GM23248 (cell line): ENCODE data around the gene FAM193A. TPM values are rescaled to one million over a fixed set of nuclear protein-coding genes. Genes with fewer than 3 reads are reported as not detected.

Source experiments
- DNase-seq: peaks from one replicate; pipeline ENCODE4 v3.0.0-alpha.2; 2015
- H2AFZ ChIP-seq: fragments of 200-600 bp; sonication (generic); 2 replicates; pipeline ENCODE4 v1.6.1; 2016; ENCODE audit warnings: antibody characterized with exemption
- H3F3A ChIP-seq: fragments of 200-600 bp; sonication (generic); 2 replicates; pipeline ENCODE4 v1.6.1; 2016; ENCODE audit warnings: mild to moderate bottlenecking, antibody characterized with exemption, mixed run types; ENCODE audit not compliant: insufficient read depth
- H3K27ac ChIP-seq: fragments of 200-600 bp; sonication (generic); 2 replicates; pipeline ENCODE4 v1.5.1; 2016; ENCODE audit warnings: mild to moderate bottlenecking
- H3K27me3 ChIP-seq: fragments of 200-600 bp; sonication (generic); replicated peaks from 2 replicates; pipeline ENCODE4 v1.6.1; 2016; ENCODE audit warnings: mild to moderate bottlenecking; ENCODE audit not compliant: insufficient read depth
- H3K36me3 ChIP-seq: fragments of 200-600 bp; sonication (generic); 2 replicates; pipeline ENCODE4 v1.6.1; 2016; ENCODE audit warnings: low read depth, mild to moderate bottlenecking
- H3K4me1 ChIP-seq: fragments of 200-600 bp; sonication (generic); 2 replicates; pipeline ENCODE4 v1.6.1; 2016; ENCODE audit warnings: mild to moderate bottlenecking; ENCODE audit not compliant: insufficient read depth
- H3K4me2 ChIP-seq: fragments of 200-600 bp; sonication (generic); one replicate; pipeline ENCODE4 v1.6.1; 2016; ENCODE audit warnings: mild to moderate bottlenecking; ENCODE audit not compliant: unreplicated experiment
- H3K4me3 ChIP-seq: fragments of 200-600 bp; sonication (generic); 2 replicates; pipeline ENCODE4 v1.5.1; 2016; ENCODE audit warnings: mild to moderate bottlenecking
- H3K79me2 ChIP-seq: fragments of 200-600 bp; sonication (generic); 2 replicates; pipeline ENCODE4 v1.6.1; 2016; ENCODE audit warnings: mild to moderate bottlenecking; ENCODE audit not compliant: insufficient read depth
- H3K9ac ChIP-seq: fragments of 200-600 bp; sonication (generic); 2 replicates; pipeline ENCODE4 v1.6.1; 2016; ENCODE audit warnings: mild to moderate bottlenecking
- H3K9me2 ChIP-seq: fragments of 200-600 bp; sonication (generic); 2 replicates; pipeline ENCODE4 v1.6.1; 2016; ENCODE audit warnings: mixed run types, mild to moderate bottlenecking, moderate library complexity; ENCODE audit not compliant: insufficient read depth
- H3K9me3 ChIP-seq: fragments of 200-600 bp; sonication (generic); one replicate; pipeline ENCODE4 v1.6.1; 2017; ENCODE audit warnings: low read depth
- H4K20me1 ChIP-seq: fragments of 200-600 bp; sonication (generic); 2 replicates; pipeline ENCODE4 v1.6.0; 2016; ENCODE audit not compliant: insufficient read depth
- EZH2 ChIP-seq: fragments of 200-600 bp; sonication (generic); IDR thresholded peaks from 2 replicates; pipeline ENCODE4 v1.6.1; 2018; ENCODE audit warnings: antibody characterized with exemption, mild to moderate bottlenecking; ENCODE audit not compliant: insufficient read depth, poor library complexity, severe bottlenecking
- EZH2phosphoT487 ChIP-seq: fragments of 200-600 bp; sonication (generic); IDR thresholded peaks from 2 replicates; pipeline ENCODE4 v1.6.1; 2018; ENCODE audit warnings: antibody characterized with exemption, moderate library complexity, mild to moderate bottlenecking, low read depth; ENCODE audit not compliant: insufficient read depth
- WGBS, 2 experiments: methylation state at CpG; one replicate each; pipeline ENCODE4 v1.1.6; 2015 to 2017; ENCODE audit warnings: low lambda C conversion rate in 2 of 2, low coverage in 1 of 2; ENCODE audit errors: missing lambda C conversion rate in 2 of 2; 5-methylcytosine and 5-hydroxymethylcytosine counted together
- in situ Hi-C: fragments of 300-500 bp; cut with MboI; formaldehyde crosslinking; loops from 2 replicates; pipeline ENCODE4 v1.15.0; 2020
- polyA plus RNA-seq: library from polyadenylated mRNA; unstranded; fragments of >200 nt; fragmentation: Nextera tagmentation; extraction: Ambion mirVana; gene quantifications from 2 replicates; pipeline ENCODE4 v1.2.1, GENCODE V29; 2016
- total RNA-seq: library from RNA; depleted of rRNA; stranded (reverse); fragments of >200 nt; shearing (Covaris generic); gene quantifications from 2 replicates; pipeline ENCODE4 v1.2.3, GENCODE V29; 2014

Gene FAM193A
- total and polyA plus RNA-seq, 2 experiments from 2014 or later: 5.0 to 19.0 TPM

- H4K20me1 ChIP-seq: no peaks in the 10 kb centered on the region
- peaks cover 26% of the 10 kb centered on the region for H3K36me3 ChIP-seq
- peaks cover 64% of the 10 kb centered on the region for H3K79me2 ChIP-seq
- no peak overlapping the region for H3K9ac ChIP-seq
- H3K9me2 ChIP-seq: no peaks in the 10 kb centered on the region
- H3F3A ChIP-seq: no peaks in the 10 kb centered on the region
- H3K4me3 ChIP-seq: no peak overlapping the region
- H3K27me3 ChIP-seq: no peaks in the 10 kb centered on the region
- no peak overlapping the region for H2AFZ ChIP-seq
- no peaks in the 10 kb centered on the region for H3K9me3 ChIP-seq
- no peak overlapping the region for H3K27ac ChIP-seq
- H3K4me2 ChIP-seq: no peak overlapping the region
- DNase-seq: no peak
- WGBS, 2 experiments: 97 to 98% methylated on average over 7 of the region's 7 CpGs
- in situ Hi-C loops: no loop called here
- no peaks in the 10 kb centered on the region for H3K4me1 ChIP-seq
- TF ChIP-seq EZH2 (no peak), EZH2phosphoT487 (no peak)
Measured at GRCh38 chr4:2638730-2639129, 102.3 kb downstream of the FAM193A start.

GRCh38 chr4:2642968-2643367 lies 106.5 kb downstream of the FAM193A start:
- Histone ChIP-seq H3K79me2 (peaks cover 33% of the 10 kb centered on the region), H3K9me2 (no peaks in the 10 kb centered on the region), H2AFZ (no peak overlapping the region), H4K20me1 (no peaks in the 10 kb centered on the region), H3K4me3 (no peak overlapping the region), H3K4me1 (no peaks in the 10 kb centered on the region), H3K36me3 (peaks cover 26% of the 10 kb centered on the region), H3K9ac (no peak overlapping the region), H3K27ac (no peak overlapping the region), H3K4me2 (no peak overlapping the region), H3K9me3 (no peaks in the 10 kb centered on the region), H3K27me3 (no peaks in the 10 kb centered on the region), H3F3A (no peaks in the 10 kb centered on the region)
- WGBS, 2 experiments: 89 to 96% methylated on average over 7 of the region's 7 CpGs
- in situ Hi-C loops: no loop called here
- DNase-seq: no peak
- TF ChIP-seq EZH2phosphoT487 (no peak), EZH2 (no peak)

DNA sequence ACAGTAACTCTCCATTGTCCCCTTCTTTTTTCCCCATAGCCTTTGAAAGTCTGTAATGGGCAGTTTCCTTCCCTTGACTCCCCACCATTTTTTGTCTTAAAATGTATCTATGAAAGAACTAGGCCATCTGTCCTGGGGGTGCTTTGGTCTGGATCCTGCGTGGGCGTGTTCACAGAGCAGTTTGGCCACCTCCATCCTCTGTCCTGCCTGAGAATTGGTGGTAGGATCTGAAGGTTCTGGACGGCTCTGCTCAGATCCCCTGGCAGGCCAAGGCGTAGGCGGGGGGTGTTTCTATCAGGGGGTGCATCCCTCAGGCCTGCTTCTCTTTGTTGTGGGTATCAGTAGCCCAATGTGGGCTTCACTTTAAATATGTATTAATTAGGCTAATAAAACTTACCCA lies 107.1 kb downstream of the FAM193A start:
- Histone ChIP-seq H2AFZ (no peak overlapping the region), H3K4me1 (no peaks in the 10 kb centered on the region), H3K27me3 (no peaks in the 10 kb centered on the region), H3F3A (no peaks in the 10 kb centered on the region), H3K4me2 (no peak overlapping the region), H3K79me2 (peaks cover 27% of the 10 kb centered on the region), H3K9ac (no peak overlapping the region), H3K27ac (no peak overlapping the region), H3K36me3 (peaks cover 32% of the 10 kb centered on the region), H3K9me2 (no peaks in the 10 kb centered on the region), H4K20me1 (no peaks in the 10 kb centered on the region), H3K9me3 (no peaks in the 10 kb centered on the region), H3K4me3 (no peak overlapping the region)
- no peak for DNase-seq
- WGBS, 2 experiments: 96 to 97% methylated on average over 5 of the region's 5 CpGs
- in situ Hi-C loops: no loop called here
- no peak for TF ChIP-seq EZH2phosphoT487
- no peak for TF ChIP-seq EZH2

DNA sequence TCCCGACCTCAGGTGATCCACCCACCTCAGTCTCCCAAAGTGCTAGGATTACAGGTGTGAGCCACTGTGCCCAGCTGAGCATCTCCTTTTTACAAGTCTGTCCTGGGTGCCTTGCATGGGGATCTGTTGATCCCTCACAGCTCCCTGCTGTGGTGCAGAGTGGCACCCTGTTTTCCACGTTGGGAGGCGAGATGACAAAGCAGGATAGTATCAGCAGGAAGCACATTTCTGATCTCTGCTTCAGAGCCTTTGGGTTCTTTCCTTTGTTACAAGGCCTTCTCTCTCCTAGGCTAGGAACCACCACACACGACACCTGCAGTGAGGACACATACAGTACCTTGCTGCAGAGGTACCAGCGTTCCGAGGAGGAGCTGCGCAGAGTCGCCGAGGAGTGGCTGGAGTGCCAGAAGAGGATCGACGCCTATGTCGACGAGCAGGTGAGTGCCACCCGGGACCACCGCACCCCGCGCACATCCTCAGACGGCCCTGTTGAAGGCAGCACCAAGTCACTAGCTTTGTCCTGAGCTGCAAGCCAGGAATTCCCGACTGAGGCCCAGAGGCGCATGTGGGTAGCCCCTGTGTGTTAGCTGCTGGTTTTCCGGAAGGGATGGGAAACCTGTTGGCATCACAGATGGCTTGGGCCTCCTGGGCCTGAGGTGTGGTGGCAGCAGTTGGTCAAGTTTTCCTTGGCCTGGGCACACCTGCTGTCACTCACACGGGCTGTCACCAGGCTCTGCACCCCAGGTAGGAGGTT lies 110.1 kb downstream of the FAM193A start:
- H3K4me2 ChIP-seq: no peak overlapping the region
- no peak overlapping the region for H3K27ac ChIP-seq
- WGBS, 2 experiments: 94% methylated on average over 21 to 22 of the region's 22 CpGs
- no peaks in the 10 kb centered on the region for H3F3A ChIP-seq
- H3K4me1 ChIP-seq: no peaks in the 10 kb centered on the region
- no peaks in the 10 kb centered on the region for H3K27me3 ChIP-seq
- H2AFZ ChIP-seq: no peak overlapping the region
- no peak overlapping the region for H3K4me3 ChIP-seq
- H3K9me2 ChIP-seq: no peaks in the 10 kb centered on the region
- H3K9ac ChIP-seq: no peak overlapping the region
- H3K9me3 ChIP-seq: no peaks in the 10 kb centered on the region
- no peak for DNase-seq
- in situ Hi-C loops: no loop called here
- TF ChIP-seq EZH2phosphoT487 (no peak), EZH2 (no peak)
- H3K36me3 ChIP-seq: peaks cover 17% of the 10 kb centered on the region
- no peaks in the 10 kb centered on the region for H4K20me1 ChIP-seq
- H3K79me2 ChIP-seq: peaks cover 11% of the 10 kb centered on the region; the same call in 1 of the 2 replicates
